ENCODE results near the gene CRYBB1.
"Not testable (repeated sequence)": the region's sequence is repeated elsewhere in the genome, so short reads cannot be mapped to it uniquely, and the experiment has no call there.

The CRYBB1 gene

DNA sequence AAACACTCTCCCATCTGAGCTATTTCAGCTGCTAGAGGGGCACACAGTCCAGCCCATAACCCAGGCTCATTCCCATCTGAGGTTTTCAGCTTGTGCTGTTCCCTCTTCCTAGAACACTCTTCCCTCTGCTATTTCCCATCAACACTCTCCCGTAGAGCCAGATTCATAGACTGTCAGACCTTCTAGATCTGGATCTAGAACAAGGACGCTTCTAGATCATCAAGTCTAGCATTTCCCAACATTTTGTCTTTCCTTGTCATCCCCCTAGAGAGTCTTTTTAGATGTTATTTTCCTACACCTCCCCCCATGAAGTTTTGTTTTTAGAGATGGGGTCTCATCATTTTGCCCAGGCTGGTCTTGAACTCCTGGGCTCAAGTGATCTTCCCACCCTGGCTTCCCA, 17.3 kb upstream of the CRYBB1 start:
- DNase-seq: no peak

DNA sequence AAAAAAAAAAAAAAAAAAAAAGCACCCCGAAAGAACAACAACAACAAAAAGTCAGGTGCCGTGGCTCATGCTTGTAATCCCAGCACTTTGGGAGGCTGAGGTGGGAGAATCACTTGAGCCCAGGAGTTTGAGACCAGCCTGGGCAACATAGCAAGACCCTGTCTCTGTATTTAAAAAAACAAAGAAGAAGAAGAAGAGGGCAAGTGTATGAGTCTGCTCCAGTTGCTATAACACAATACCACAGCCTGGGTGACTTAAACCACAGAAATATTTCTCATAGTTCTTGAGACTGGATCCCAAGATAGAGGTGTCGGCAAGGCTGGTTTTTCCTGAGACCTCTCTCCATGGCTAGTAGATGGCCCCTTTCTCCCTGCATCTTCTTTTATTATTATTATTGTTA, 16.4 kb upstream of the CRYBB1 start:
- no peak for DNase-seq

DNA sequence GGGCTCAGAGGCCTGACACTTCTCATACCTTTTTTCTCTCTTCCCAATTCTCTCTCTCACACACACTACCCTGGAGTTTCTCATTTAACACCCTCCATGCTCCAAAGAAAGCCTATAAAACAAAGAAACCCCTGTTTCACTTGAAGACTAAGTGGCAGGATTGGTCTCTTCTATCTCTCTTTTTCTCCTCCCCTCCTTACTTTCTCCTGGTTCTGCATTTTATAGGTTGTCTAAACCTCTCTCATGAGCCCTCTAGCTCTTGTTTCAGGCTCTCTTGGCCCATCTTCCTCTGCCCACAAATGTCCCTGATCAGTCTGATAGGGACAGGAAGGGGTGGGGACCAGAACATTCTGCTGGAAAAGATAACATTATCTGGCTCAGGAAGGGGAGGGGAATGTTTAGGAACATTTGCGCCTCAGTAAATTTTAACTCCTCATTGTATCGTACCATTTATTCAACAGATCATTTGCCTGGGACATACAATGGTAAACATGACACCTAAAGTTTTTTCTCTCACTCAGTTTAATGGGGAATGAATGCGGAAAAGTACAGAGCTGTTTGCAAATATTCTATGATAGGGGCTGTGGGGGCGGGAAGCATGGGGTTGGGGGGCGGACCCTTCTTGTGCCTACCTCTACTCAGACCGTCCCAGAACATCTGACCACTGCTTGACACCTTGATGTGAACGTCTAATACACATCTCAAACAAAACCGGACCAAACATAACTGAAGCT, 14.8 kb upstream of the CRYBB1 start:
- no peak for DNase-seq

DNA sequence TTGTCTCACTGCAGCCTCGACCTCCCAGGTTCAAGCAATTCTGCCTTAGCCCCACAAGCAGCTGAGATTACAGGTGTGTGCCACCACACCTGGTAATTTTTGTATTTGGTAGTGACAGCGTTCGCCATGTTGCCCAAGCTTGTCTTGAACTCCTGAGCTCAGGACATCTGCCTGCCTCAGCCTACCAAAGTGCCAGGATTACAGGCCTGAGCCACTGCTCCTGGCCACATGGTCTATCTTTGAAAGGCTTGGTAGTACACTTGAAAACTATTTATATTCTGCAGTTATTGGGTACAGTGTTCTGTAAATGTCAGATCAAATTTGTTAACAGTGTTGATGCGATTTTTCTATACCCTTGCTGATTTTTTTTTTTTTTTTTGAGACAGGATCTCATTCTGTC, 13.5 kb upstream of the CRYBB1 start:
- DNase-seq: no peak

DNA sequence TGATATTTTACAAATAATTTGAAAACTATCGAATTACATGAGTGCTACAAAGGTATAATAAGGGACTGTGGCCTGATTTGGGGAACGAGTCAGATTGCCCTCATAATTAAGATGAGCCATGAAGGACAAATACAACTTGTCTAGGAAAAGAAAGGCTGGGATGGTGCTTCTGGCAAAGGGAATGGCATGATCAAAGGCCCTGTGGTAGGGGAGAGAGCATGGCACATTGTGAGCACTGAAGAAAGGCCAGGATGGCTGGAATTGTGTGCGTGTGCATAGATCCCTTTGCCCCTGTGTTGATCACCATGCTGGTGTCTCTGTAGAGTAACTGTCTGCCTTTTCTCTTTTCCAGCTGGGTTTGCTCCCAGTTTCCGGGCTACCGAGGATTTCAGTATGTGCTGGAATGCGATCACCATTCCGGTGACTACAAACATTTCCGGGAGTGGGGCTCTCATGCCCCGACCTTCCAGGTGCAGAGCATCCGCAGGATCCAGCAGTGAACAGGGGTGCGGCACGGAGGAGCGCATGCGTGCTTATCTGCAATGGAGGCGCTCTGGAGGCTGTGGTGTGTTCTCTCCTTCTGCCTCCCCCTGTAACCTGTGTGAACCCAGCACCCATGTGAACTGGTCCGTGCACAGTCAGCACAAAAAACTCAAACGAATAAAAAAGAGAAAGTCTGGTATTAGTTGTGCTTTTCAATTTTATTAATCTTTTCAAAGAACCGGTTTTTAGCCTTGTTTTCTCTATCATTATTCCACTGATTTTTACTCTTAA, 12.3 kb upstream of the CRYBB1 start:
- no peak for DNase-seq

DNA sequence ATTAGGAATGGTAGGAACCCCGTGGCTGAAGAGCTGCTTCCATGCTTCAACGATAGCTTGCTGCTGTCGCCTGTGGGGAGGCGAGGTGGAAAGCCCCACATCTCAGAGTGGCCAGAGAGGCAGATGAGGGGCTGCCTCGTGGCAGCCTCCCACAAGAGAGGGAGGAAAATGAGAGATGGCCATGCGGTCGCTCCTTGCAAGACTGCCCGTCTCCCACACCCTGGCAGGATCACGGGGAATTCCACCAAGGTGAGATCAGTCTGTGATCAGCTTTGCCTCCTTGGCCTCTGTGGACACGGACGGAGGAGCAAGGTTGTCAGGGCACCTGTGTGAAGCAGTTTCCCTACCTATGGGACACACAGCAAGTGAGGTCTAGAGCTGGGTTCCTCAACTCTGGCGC, 7.0 kb upstream of the CRYBB1 start:
- no peak for DNase-seq

DNA sequence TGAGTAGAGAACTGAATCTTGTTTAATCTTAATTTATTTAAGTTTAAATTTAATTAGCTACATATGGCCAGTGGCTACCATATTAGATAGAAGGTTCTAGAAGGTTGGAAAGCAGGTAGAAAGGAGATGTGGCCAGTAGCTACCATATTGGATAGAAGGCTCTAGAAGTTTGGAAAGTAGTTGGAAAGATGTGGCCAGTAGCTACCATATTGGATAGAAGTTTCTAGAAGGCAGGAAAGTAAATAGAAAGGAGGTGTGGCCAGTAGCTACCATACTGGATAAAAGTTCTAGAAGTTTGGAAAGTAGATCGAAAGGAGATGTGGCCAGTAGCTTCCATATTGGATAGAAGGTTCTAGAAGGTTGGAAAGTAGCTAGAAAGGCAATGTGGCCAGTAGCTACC, 6.2 kb upstream of the CRYBB1 start:
- DNase-seq: no peak

DNA sequence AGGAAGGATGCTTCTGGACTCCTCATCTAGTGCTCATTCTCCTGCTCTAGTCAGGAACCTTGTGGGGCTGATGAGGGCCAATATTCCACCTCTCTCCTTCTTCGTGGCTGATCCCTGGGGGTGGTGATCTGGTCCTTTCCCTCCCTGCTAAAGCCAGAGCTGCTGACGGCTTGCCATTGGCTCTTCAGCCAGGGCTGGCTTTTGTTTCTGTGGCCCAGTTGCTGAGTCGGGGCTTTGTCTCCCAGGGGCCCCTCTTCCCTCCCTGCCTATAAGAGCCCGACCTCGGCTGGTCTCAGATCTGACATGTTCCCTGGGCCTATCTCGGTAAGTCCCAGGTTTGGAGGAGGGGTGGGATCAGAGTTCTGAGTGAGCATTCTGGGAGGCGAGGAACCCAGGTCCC, 3.8 kb upstream of the CRYBB1 start, which contains the start of gene CRYBA4:
CRYBA4 (plus strand) TSS at position 301 of the 400 bp plus-strand sequence. CDS start 634 bp downstream, outside the sequence.
- no peak for DNase-seq

DNA sequence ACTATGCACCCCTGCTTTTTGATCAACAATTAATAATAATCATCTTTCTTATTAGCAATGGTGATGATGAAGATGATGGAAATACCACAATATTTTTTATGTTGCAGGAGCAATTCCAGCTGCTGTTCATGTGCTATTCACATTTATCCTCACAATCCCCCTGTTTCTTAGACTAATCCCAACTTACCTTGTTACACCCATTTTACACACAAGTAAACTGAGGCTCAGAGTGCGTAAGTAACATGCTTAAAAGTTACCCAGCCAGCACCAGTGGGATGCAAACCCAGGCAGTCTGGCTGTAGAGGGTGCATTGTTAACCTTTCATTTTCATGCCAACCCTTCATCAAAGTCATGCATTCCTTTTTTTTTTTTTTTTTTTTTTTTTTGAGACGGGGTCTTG, 2.4 kb upstream of the CRYBB1 start:
- DNase-seq: no peak

DNA sequence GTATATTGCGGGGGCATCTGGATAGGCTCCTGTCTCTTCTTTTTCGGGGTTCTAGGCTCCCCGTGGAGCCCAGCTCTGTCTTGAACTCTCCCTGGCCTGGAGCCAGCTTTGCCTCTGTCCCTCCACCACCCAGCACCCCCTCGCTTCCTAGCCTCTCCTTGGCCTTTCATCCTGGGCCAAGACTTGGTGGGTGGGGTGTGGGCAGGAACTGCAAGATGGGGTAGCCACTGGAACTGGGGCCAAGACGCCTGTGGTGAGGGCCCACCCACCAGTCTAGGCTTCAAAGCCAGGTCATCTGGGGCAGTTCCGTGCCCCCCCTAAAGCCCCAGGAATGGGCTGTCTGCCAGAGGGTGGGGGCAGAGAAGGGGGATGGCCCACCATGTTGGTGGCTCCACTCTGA, 1.7 kb upstream of the CRYBB1 start:
- DNase-seq: no peak

DNA sequence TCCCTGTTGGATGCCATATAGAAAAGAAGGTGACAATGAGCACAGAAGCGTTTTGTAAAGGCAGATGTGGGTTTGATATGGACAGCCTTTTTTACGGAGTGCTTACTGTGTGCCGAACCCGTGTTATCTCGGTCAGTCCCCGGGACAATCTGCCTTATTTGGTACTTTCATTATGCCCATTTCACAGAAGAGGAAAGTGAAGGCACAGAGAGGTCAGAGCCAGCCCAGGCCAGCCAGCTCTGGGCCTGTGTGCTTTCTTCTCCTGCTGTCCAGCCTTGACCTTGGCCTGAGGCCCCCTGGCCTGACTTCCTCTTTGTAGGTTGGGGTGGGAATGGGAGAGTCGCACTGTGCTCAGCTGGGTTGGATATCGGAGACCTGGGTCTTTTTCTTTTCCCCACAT, 628 bp upstream of the CRYBB1 start:
- DNase-seq: no peak

DNA sequence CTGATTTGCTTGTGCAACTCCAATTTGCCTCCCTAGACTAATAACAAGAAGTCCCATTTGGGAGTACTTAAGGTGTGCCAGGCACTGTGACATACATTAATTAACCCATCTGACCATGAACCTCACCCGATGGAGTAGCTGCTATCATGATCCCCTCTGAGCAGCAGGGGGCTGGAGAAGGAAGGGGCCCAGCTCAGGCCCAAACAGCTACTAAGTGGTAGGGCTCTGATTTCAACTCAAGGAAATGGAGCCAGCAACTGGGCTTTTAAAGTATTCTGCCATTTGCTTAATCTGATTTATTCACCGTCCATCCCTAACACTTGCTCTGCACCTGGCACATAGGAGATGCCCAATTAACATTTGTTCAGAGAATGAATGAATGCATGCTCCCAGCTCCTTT, 1.2 kb downstream of the CRYBB1 start:
- DNase-seq: no peak

DNA sequence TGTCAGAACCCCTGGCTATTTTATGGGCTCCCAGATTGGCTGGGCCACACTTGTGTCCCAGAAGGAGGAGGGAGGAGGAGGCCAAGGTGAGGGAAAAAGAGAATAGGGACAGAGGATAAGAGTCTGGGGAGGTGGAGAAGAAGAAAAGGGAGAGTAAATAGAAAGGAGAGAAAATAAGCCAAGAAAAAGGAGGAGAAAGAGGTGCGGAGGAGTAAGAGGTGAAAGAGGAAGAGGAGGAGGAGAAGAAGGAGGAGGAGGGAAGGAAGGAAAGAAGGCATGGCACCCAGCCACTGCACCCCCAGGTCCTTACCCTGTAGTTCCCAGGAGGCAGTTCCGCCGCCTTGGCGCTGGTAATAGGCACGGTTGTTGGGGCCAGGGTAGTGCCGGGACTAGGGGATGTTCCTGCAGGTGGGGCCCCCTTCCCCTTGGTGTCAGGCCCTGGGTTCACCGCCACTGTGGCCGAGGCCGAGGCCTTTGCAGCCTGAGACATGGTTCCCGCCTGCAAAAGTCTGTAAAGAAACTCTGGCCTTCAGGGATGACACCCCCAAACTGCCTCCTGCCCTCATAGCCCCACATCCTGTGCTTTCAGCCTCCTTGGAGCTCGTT, 1.9 kb downstream of the CRYBB1 start:
- no peak for DNase-seq

DNA sequence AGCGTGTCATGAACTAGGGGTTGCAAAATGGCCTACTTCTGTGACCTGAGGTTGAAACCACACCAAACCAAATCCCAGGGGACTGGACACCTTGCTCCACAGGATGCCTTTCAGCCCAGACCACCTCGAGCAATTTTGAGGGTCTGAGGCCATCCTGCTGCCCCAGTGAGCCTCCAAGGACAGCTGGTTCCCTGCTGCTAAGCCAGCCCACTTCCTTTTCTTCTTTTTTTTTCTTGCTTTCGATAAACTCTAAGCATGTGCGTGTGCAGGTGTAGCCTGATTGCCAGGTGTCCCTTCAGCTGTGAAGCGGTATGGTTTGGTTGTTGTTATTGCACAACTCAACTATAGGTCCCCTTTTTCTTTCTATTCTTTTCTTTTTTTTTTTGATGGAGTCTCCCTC, 2.7 kb downstream of the CRYBB1 start:
- DNase-seq: no peak

DNA sequence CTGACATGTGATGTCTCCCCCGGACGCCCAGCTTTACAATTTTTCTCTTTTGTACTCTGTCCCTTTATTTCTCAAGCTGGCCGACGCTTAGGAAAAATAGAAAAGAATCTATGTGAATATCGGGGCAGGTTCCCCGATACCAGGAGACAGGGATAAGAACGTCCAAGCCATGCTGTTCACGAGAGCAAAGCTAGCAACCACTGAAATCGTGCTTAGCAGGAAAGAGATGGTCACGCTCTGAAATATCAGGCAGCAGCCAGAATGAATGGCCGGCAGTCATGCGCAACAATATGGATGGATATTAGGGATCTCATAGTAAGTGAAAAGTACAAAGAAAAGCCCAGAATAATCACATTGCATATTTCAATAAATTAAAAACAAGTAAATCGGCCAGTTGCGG, 3.5 kb downstream of the CRYBB1 start:
- DNase-seq: no peak

DNA sequence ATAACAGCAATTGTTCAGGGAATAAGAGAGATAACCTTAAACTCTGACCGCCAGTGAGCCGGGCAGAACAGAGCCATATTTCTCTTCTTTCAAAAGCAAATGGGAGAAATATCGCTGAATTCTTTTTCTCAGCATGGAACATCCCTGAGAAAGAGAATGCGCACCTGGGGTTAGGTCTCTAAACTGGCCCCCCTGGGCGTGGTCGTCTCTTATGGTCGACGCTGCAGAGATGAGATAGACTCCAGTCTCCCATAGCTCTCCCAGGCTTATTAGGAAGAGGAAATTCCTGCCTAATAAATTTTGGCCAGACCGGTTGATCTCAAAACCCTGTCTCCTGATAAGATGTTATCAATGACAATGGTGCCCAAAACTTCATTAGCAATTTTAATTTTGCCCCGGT, 4.1 kb downstream of the CRYBB1 start:
- DNase-seq: not testable (repeated sequence)

DNA sequence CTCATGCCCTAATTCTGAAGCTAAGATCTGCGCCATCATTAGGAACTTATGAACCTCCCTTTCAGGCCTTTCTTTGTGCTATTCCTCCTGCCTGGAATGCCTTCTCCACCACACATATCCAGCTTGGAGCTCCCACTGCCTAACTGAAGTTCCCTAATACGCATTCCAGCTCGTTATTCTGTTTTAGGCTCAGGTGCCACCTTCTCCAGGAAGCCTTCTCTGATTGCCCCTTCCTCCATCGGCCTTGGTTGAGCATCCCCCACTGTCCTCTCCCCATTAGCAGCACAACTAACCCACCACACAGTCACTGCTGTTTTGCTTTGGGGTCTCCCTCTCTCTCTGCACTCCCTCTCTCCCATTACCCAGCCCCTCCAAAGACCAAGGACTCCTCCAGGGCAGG, 5.2 kb downstream of the CRYBB1 start:
- DNase-seq: no peak

DNA sequence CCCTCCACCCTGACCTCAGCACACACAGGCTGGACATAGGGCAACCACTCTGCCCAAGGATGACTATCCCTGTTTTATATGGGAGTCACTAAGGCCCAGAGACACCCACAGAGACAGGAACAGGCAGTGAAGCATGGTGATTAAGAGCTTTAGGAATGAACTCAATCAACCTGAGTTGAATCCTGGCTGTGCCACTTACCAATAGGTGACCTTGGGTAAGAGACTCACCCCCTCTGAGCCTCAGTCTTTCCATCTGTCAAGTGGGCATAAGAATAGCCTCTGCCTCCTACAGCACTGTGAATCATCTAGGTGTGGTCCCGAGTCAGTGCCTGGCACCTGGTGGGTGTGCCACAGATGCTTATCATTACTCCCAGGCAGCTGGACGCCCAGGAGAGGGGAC, 6.8 kb downstream of the CRYBB1 start:
- no peak for DNase-seq

DNA sequence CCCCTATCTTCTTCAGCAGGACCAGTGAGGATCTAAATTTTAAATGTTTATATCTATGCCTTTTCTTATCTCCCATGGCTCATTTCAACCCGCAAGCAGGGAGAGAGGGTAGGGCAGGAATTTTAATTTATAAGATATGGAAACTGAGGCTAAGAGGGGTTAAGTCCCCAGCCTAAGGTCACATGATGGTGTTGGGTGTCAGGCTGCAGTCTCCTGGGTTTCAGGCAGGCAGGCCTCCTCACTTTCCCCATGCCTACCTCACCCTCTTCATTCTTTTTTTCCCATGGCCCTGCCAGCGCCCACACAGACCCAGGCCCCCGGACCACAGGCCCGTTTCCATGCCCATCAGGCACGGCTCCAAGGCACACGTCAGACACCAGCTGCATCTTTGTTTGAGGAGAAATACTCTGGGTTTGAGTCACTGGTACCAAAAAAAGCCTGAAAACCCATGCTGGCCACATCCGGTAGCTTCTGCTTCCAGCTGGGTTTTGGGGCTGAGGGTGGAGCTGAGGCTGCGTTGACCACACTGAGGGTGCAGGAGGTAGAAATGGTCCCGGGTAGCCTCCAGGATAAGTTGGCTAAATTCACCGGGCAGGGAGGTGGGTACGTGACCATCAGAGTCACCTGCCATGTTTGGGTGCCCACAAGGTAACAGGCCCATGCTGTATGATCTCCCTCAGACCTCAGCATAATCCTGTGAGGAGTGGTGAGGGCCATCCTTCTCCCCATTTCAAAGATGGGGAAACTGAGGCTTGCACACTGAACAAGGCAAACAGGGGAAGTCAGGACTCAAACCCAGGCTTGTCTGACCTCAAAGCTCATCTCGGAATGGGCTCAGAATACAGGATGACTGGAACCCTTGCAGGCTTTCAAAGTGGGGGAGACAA, 7.5 kb downstream of the CRYBB1 start:
- peak; percentile 9 for DNase-seq

DNA sequence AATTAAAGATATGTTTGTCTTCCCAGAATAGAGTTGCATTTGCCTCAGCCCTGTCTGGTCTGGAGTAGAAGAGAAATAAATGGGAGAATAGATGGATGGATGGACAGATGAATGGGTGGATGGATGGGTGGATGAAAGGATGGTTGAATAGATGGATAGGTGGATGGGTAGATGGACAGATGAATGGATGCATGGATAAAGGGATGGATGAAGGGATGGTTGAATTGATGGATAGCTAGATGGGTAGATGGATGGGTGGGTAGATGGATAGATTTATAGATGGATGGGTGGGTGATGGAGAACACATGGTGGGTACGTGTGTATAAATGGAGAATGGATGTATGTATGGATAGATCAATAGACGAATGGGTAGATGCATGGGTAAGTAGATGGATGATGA, 8.5 kb downstream of the CRYBB1 start:
- DNase-seq: no peak

DNA sequence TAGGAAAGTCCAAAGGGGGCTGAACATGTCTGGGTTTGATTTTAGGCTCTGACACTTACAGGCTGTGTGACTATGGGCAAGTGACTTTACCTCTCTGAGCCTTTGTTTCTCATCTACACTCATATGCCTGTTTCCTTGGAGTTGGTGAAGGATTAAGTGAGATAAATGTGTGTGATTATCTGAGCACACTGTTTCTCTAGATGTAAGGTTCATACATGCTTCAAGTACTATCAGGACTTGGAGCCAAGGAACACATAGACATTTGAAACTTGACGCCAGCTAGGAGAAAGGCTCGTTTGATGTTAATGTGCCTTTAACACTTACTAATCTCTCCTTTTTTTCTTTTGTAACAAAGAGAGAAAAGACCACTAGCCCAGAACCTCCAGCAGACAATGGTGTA, 9.7 kb downstream of the CRYBB1 start:
- no peak for DNase-seq

DNA sequence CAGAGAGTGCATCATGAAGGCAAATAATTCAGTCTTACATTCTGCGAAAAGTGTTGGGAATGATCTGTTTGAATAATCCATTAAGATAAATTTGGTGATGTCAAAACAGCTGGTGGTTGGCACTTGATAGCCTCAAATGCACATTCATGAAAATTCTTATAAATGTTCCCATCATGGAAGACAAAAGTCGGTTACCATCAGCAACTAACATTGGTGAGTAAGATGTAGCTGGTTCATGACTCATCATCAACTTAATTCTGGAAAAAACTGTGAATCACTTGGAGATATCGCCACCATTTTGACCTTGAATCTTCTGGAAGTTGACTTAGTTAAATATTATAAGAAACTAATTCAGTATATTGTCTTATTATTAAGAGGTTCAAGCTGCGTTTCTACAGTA, 11.2 kb downstream of the CRYBB1 start:
- DNase-seq: no peak

DNA sequence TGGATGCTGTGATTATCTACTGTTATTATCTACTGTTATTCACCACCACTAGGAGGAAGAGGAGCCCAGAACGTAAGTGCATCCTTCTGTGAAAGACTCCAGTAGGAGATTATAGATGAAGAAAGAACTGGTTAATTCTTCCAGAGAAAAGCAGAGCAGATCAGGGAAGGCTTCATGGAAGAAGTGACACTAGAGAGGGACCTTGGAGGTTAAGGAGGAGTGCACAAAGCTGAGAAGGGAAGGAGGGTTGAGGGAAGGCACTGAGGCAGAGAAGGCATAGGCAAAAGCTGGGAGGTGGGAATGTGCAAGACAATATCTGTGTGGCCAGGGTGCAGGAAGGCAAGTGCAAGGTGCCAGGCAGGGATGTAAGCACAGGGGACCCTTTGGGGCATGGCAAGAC, 13.5 kb downstream of the CRYBB1 start:
- DNase-seq: no peak
